K562 (cell line): ENCODE data around the gene EN1.

Source experiments
- HMG20A ChIP-seq: fragments of 450-650 bp; formaldehyde crosslinking; conservative IDR thresholded peaks from 2 replicates; pipeline ENCODE4 v1.4.0; 2020; ENCODE audit warnings: mild to moderate bottlenecking, mixed read lengths
- HMGN3 ChIP-seq: IDR thresholded peaks from 2 replicates; pipeline ENCODE4 v1.6.1; 2011; ENCODE audit warnings: borderline replicate concordance, low read depth, mild to moderate bottlenecking, mixed read lengths, low read length; ENCODE audit not compliant: insufficient read length; ENCODE audit errors: extremely low read depth
- MAX ChIP-seq: sonication (generic); formaldehyde crosslinking; IDR thresholded peaks from 2 replicates; pipeline ENCODE4 v1.9.0; 2022; ENCODE audit warnings: mild to moderate bottlenecking, missing genetic modification reagents
- POLR2A ChIP-seq: fragments of 450-650 bp; conservative IDR thresholded peaks from 2 replicates; pipeline ENCODE4 v1.6.1; 2016
- ZBED1 ChIP-seq: IDR thresholded peaks from 2 replicates; pipeline ENCODE4 v1.6.1; 2014

GRCh38 chr2:118838741-118839455 lies 8.6 kb downstream of the EN1 start:
- no peak for TF ChIP-seq HMGN3
- no peak for TF ChIP-seq ZBED1
- TF ChIP-seq HMG20A (CRISPR knock-in tag) = no peak
- TF ChIP-seq POLR2A = no peak
- no peak for TF ChIP-seq MAX (CRISPR knock-in tag)
